Left renal pelvis (tissue), 4 donors: ENCODE measurements around the gene EDAR. TPM values are rescaled to one million over a fixed set of nuclear protein-coding genes. Genes with fewer than 3 reads are reported as not detected.

ENCODE experiments used
- DNase-seq, 4 donors: peaks; one replicate each; pipeline ENCODE4 v3.0.0-alpha.2; 2013; ENCODE audit warnings: low read depth in 4 of 4, low spot score in 3 of 4
- polyA plus RNA-seq, 4 donors: library from polyadenylated mRNA; unstranded; fragments of 120-200 nt; gene quantifications; one replicate each; pipeline ENCODE4 v1.2.1, GENCODE V29; 2013; ENCODE audit not compliant: insufficient read length in 4 of 4

The EDAR gene
- polyA plus RNA-seq, 4 donors, result 1.6 to 3.5 (median 3.3) TPM

GRCh38 chr2:108927405-108927804, 61.6 kb downstream of the EDAR start:
- DNase-seq, result no peak

DNA sequence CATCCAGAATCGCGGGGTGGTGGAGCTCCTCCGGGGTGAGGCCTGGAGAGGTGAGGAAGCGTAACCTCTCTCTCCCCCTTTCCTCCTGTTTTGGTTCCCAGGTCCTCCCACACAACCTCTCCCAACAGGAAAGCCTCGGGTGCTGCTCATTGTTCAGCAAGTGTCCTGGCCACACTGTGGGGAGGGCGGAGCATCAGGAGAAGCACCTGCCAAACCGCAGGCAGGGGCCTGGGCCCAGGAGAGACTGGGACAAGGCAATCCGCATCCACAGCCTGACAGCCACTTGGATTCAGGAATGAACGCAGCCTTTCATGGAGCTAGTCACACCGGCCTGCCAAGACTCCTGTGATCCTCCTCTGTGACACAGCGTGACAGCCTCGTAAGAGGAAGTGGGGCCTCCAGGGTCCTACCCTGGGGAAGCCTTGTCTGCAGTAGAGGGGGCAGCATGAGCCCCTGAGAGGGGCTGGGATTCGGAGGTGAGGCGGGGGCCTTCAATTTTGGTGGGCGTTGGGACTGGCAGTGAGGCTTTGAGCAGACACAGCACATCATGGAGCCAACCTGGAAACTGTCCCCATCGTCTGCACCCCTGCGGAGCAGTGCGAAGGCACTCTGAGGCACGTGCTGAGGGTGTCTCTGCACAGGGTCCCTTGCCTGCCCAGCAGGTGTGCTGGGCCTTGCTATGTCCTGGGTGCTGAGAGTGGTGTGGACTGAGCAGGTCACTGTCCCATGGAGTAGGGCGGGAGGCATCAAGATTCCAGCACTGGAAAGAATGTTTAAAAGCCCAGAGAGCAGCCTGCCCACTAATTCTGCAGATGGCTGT, 62.2 kb downstream of the EDAR start:
- DNase-seq, result no peak

DNA sequence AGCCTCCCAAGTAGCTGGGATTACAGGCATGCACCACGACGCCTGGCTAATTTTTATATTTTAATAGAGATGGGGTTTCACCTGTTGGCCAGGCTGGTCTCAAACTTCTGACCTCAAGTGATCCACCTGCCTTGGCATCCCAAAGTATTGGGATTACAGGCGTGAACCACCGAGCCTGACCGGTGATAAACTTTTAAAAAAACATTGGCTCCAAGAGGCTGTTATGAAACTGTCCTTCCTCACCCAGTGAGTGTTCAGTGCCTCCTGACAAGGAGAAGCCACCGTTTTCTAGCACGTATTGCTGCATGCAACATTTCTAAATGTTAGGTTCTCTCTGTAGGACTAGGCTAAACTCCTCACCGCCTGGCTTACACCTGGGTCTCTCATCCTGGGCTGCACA, 63.3 kb downstream of the EDAR start:
- no peak for DNase-seq

DNA sequence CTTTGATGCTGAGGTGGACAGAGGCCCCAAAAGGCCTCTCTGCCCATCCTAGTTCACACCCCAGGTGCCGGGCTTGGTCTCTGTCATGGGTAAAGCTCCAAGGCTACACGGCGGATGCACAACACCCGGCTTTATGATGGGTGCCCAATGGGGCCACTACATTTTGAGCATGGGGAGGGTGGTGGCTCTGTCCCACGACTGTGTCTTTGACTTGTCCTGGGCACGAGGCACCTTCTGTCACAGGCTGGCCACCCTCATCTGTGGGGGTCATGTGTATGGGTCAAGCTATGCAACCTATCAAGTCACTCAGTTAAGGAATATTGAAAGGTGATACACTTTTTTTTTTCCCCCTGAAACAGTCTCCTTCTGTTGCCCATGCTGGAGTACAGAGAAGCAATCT, 63.7 kb downstream of the EDAR start:
- DNase-seq, result no peak

GRCh38 chr2:108924580-108925251, 64.3 kb downstream of the EDAR start:
- no peak for DNase-seq

GRCh38 chr2:108923736-108924579, 65.1 kb downstream of the EDAR start:
- DNase-seq, result no peak

DNA sequence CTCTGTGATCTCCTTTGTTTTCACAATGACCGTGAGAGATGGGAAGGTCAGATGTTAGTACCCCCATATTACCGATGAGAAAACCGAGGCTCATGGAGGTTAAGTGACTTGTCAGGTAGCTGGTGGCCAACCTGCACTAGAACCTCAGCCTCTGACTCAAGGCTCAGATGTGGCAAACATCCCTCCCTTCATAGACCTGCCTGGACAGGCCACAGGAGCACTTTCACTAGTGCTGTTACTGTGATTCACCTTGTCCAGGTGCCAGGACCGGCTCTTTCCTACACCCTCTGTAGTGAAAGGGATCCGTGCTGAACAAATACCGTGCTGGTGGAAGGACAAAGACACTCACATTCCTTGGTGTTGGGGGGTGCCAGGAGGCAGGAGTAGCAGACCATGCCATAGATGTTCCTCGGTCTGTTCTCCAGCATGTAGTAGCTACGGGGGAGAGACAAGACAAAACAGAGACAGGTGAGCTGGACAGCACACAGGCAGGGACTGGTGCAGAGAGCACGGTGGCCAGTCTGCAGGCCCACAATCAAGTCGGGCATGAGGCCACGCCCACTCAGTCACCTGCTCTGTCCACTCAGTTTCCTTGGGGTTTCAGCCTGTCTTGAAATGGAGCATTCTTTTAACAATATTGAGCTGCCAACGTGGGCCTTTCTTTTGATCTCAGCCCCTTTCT, 65.9 kb downstream of the EDAR start:
- DNase-seq, result no peak

GRCh38 chr2:108922141-108922915, 66.7 kb downstream of the EDAR start:
- DNase-seq, result no peak

DNA sequence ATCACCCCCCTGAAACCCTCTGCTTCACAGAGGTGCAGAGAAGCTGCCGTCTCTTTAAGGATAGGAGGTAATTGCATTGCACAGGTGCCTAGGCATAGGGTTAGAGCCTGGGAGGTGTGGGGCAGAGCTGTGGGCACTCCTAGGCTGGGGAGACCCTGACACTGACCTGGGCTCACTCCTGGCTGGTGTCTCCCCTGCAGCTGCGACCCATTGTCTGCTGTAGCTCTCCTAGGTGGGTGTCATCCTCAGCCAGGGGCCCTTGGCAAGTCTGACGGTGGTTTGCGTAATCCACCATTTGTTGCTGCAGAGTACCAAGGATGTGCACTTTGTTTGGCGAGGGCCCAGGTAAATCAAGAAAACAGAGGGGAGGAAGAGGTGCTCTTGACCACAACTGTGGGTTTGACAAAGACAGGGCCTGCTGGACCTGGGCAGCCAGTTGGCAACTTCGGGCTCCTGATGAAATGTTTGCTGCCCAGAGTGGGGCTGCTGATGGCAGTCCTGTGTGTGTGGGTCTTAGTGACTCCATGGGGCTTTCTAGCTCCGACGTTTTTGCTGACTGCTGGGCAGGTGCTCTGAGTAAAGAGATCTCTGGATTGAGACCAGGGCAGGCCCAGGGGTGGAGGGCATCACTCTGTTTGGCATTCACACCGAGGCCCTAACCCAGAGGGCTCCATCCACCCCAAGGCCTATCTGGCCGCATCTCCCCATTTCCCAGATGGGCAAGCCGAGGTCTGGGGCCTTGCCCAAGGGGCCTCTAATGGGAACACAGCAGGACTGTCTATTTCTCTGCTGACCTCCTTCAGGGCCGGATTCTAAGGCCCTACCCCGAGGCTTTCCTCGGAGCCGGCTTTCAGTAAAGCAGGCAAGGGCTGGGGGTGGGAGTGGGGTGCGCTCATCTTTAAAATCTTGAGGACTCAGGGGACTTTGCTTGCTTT, 67.7 kb downstream of the EDAR start:
- no peak for DNase-seq

- DNase-seq, result no peak
These were observed 68.3 kb downstream of the EDAR start for GRCh38 chr2:108920686-108921085.

DNA sequence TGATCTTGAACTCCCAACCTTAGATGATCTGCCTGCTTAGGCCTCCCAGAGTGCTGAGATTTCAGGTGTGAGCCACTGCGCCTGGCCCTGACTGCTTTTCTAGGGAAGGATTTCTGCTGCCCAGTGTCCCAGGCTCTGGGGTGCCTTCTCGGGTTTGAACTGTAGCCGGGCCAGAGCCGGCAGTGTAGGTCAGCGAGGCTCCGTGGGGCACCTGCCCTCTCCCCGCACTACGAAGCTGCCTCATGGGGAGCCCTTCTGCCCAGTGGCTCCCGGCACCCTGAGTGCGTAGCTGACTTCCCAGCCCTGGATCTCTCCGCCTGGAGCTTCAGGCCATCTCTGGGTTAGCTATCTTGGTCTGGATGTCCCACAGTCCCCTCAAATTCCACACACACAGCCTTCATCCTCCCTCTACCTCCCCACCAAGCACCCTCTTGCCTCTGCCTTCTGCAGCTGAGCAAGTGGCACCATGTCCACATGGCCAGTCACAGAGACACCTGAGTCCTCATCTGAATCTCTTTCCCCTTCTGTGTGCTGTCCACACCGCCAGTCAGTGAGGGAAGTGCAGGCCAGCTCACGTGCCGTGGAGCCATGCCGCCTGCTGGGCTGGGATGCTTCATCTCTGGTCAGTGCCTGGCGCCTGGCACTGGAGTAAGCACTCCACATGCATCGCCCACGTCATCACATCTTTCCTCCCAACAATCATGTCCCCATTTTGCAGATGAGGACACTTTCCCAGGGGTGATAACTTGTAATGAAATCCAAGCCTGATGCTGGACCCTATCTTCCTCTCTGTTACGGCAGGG, 69.2 kb downstream of the EDAR start:
- no peak for DNase-seq

DNA sequence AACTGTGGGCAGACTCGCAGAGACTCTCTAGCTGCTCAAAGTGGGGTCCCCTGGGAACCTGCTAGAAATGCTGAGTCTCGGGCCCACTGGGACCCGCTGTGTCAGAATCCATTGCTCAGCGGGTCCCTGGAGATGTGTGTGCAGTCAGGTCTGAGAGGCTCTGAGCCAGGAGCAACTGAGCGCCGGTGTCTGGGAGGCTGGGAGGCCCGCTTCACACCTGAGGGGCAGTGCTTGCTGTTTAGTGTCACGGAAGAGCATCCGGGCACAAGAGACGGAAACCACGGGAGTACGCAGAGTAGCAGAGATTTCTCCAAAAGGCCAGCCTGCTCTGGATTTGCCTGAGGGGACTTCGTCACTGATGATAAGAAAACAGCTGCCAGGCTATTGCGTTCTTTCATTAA, 70.1 kb downstream of the EDAR start:
- no peak for DNase-seq

DNA sequence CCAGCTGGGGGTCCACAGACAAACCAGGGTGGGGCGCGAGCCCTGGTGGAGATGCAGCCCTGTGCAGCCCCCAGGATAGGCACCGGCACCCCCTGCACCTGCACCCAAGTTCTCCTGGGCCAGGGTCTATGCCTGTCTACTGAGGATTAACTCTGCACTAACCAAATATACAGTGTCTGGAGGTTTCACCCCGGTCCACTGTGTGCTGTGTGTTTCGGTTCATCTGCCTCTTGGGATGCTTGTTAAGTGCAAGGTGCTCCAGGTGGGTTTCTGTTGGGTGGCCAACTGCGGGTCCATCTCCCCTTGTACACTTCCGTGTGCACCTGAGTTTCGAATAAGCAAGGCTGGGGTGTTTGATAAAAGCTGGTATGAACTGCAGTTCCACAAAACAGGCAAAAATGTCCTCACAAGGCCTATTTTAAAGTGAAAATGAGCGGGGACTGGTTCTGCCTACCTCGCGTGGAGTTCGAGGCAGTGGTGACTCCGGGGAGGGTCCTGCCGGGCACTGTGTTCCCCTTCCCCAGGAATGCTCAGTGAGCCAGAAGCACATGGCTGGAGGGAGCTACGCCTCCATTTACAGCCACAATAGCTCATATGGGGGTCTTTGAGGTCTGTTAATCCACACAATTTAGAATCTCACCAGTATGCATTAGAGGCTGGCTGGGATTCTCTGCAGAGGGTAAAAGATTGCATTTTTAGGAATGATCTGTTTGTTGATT, 70.7 kb downstream of the EDAR start:
- DNase-seq, result no peak

DNA sequence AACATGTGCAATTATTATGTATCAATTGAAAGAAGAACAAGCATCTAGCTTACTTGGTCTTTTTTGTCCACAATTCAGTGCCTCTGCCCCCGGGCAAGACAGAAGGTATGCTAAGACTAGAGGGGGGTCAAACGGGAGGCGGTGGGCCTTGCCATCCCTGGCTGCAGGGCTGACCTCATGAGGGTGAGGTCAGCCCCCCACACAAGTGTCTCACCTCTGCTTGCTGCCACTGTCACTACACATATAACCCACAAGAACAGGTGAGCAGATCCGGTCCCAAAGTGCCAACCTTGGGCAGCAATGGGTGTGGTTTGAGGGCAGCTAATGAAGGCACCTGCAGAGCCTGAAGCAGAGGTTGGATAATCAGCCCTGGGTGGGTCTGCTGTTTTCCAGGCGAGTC, 71.5 kb downstream of the EDAR start:
- DNase-seq, result no peak

DNA sequence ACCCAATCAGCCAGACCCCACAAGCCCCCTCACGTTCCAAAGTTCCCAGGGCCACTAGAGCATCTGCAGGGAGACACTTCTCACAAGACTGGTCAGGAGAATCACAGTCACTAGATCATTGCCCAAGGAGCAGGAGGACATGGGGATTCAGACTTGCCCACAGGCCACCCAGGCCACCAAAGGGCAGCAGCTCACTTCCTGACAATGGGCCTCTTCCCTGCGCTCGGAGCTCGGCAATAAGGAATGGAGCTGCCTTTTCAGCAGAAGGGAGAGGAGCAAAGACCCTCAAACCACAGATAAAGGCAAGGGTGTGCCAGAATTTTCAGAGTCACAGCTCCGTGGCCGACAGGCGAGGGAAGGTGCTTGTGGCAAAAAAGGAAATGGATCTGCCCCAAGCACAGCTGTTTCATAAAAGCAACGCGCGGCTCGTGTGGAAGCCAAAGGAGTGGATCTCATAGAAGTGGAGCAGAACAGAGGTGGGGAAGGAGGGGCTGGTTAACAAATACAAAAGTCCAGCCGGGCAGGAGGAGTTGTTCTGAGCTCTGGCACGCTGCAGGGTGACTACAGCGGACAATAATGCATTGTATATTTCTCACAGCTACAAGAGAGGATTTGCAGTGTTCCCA, 72.1 kb downstream of the EDAR start:
- DNase-seq, result no peak

DNA sequence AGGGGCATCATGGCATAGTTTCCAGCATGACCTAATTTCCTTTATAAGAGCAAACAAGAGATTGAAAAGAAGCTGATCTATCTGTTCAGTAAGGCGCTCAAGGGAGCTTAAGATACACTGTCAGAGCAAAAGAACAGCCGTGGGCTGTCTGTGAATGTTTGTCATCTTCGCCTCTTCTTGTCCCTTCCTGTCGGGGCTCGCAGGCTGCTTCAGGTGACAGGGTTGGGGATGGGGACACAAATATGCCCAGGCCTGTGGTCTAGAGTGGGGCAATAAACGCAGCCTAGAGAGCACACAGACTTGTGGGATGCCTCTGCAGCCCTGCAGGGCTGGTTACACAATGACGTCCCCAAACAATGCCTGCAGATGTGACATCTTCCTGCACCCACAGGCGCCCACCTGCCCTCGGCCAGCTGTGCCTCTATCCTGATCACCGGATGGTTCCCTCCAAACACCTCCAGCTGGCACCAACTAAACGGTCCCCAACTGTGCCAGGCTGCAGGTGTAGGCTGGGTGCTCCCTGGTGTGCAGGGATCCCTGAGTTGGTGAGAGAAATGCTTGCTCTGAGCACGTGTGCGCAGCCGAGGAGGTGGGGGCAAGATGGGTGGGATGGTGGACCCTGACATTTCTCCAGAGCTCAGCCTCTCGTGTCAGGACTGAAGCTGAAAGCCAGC, 72.8 kb downstream of the EDAR start:
- DNase-seq, result no peak

DNA sequence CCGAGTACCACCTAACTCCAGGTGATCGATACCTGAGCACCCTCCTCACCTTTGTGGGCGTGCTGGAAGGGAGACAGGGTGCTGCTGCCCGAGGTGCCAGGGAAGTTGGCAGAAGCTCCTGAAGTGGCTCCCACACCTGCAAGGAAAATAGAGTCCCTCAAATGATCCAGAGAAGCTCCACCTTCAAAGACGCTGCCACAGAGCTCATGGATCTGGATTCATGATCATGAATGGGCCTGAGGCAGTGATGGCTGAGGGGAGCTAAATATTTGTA, 76.5 kb downstream of the EDAR start:
- no peak for DNase-seq
